SU-DHL-6 (cell line): ENCODE data around the gene PYY.

ENCODE experiments used
- H2AFZ ChIP-seq: fragments of 200-600 bp; sonication (generic); 2 replicates; pipeline ENCODE4 v1.6.1; 2014; ENCODE audit warnings: low read depth, mild to moderate bottlenecking, moderate library complexity, mixed read lengths, antibody characterized with exemption, low read length; ENCODE audit not compliant: severe bottlenecking
- H3F3A ChIP-seq: fragments of 200-600 bp; shearing (Covaris generic); 2 replicates; pipeline ENCODE4 v1.6.0; 2016; ENCODE audit warnings: antibody characterized with exemption, mild to moderate bottlenecking; ENCODE audit not compliant: insufficient read depth
- H3K27ac ChIP-seq: fragments of 200-600 bp; sonication (generic); 2 replicates; pipeline ENCODE4 v1.5.1; 2016; ENCODE audit warnings: low read depth, mild to moderate bottlenecking, low read length, moderate library complexity, mixed read lengths
- H3K27me3 ChIP-seq: fragments of 200-600 bp; sonication (generic), shearing (Covaris generic); 2 replicates; pipeline ENCODE4 v1.6.0; 2014; ENCODE audit warnings: mild to moderate bottlenecking, low read length
- H3K36me3 ChIP-seq: fragments of 200-600 bp; sonication (generic); 2 replicates; pipeline ENCODE4 v1.6.1; 2014; ENCODE audit warnings: mild to moderate bottlenecking, low read length, mixed read lengths
- H3K4me2 ChIP-seq: fragments of 300-600, 200-600 bp; shearing (Covaris generic), sonication (generic); 2 replicates; pipeline ENCODE4 v1.6.0; 2014; ENCODE audit warnings: low read length, low read depth, mild to moderate bottlenecking; ENCODE audit not compliant: poor library complexity, severe bottlenecking
- H3K4me3 ChIP-seq: fragments of 200-600 bp; sonication (generic); 2 replicates; pipeline ENCODE4 v1.5.1; 2014; ENCODE audit warnings: antibody characterized with exemption, low read length, mild to moderate bottlenecking, mixed read lengths; ENCODE audit not compliant: insufficient read depth, poor library complexity, severe bottlenecking
- H3K79me2 ChIP-seq: fragments of 200-600 bp; sonication (generic); 2 replicates; pipeline ENCODE4 v1.6.1; 2014; ENCODE audit warnings: mild to moderate bottlenecking, low read length, moderate library complexity; ENCODE audit not compliant: insufficient read depth
- H3K9ac ChIP-seq: fragments of 200-600 bp; sonication (generic); 2 replicates; pipeline ENCODE4 v1.7.0; 2014; ENCODE audit warnings: mild to moderate bottlenecking, low read length
- H3K9me2 ChIP-seq: fragments of 200-600 bp; sonication (generic); replicated peaks from 2 replicates; pipeline ENCODE4 v1.6.1; 2014; ENCODE audit warnings: low read length; ENCODE audit not compliant: insufficient read depth
- H3K9me3 ChIP-seq: fragments of 200-600 bp; sonication (generic); 2 replicates; pipeline ENCODE4 v1.6.1; 2014; ENCODE audit warnings: low read length, mixed read lengths; ENCODE audit not compliant: insufficient read depth
- H4K20me1 ChIP-seq: fragments of 200-600 bp; sonication (generic); 2 replicates; pipeline ENCODE4 v1.6.1; 2014; ENCODE audit warnings: low read depth, mild to moderate bottlenecking, antibody characterized with exemption, low read length, moderate library complexity, mixed read lengths
- CTCF ChIP-seq: fragments of 200-600 bp; sonication (generic); IDR thresholded peaks from one replicate; pipeline ENCODE4 v1.5.1; 2017; ENCODE audit warnings: antibody characterized with exemption, mild to moderate bottlenecking, low read length, moderate library complexity; ENCODE audit not compliant: insufficient read depth, poor library complexity, severe bottlenecking
- EZH2phosphoT487 ChIP-seq: fragments of 200-600 bp; sonication (generic), shearing (Covaris generic); conservative IDR thresholded peaks from 2 replicates; pipeline ENCODE4 v1.6.1; 2018; ENCODE audit warnings: mild to moderate bottlenecking, antibody characterized with exemption, low read length, moderate library complexity, mixed read lengths

The PYY gene

GRCh38 chr17:43918026-43918389 is 35.7 kb downstream of the PYY start:
- Histone ChIP-seq H4K20me1 (no peaks in the 10 kb centered on the region), H3K27ac (no peak overlapping the region), H3K4me3 (no peak overlapping the region), H3K36me3 (no peaks in the 10 kb centered on the region), H3K27me3 (no peaks in the 10 kb centered on the region), H3K79me2 (no peaks in the 10 kb centered on the region), H3K9me2 (no peaks in the 10 kb centered on the region), H2AFZ (no peak overlapping the region), H3K4me2 (no peak overlapping the region), H3K9me3 (no peaks in the 10 kb centered on the region), H3F3A (no peaks in the 10 kb centered on the region), H3K9ac (no peak overlapping the region)
- TF ChIP-seq CTCF (no peak), EZH2phosphoT487 (no peak)

- H3K79me2 ChIP-seq = no peaks in the 10 kb centered on the region
- H3F3A ChIP-seq = no peaks in the 10 kb centered on the region
- H3K27me3 ChIP-seq = no peaks in the 10 kb centered on the region
- no peaks in the 10 kb centered on the region for H4K20me1 ChIP-seq
- no peak overlapping the region for H3K4me3 ChIP-seq
- TF ChIP-seq CTCF (no peak), EZH2phosphoT487 (no peak)
- no peaks in the 10 kb centered on the region for H3K9me3 ChIP-seq
- H2AFZ ChIP-seq = no peak overlapping the region
- H3K4me2 ChIP-seq = no peak overlapping the region
- no peak overlapping the region for H3K27ac ChIP-seq
- no peak overlapping the region for H3K9ac ChIP-seq
- no peaks in the 10 kb centered on the region for H3K9me2 ChIP-seq
- H3K36me3 ChIP-seq = no peaks in the 10 kb centered on the region
Measured at GRCh38 chr17:43917348-43918025, 36.3 kb downstream of the PYY start.

GRCh38 chr17:43917016-43917347 is 36.8 kb downstream of the PYY start:
- H3K36me3 ChIP-seq = no peaks in the 10 kb centered on the region
- no peaks in the 10 kb centered on the region for H4K20me1 ChIP-seq
- TF ChIP-seq EZH2phosphoT487 (no peak), CTCF (no peak)
- no peak overlapping the region for H3K9ac ChIP-seq
- H3K9me3 ChIP-seq = no peaks in the 10 kb centered on the region
- no peaks in the 10 kb centered on the region for H3F3A ChIP-seq
- H3K9me2 ChIP-seq = no peaks in the 10 kb centered on the region
- no peak overlapping the region for H3K27ac ChIP-seq
- H3K79me2 ChIP-seq = no peaks in the 10 kb centered on the region
- no peak overlapping the region for H3K4me2 ChIP-seq
- no peak overlapping the region for H2AFZ ChIP-seq
- no peaks in the 10 kb centered on the region for H3K27me3 ChIP-seq
- H3K4me3 ChIP-seq = no peak overlapping the region
